HepG2 (cell line): ENCODE measurements around the gene XPR1. TPM values are rescaled to one million over a fixed set of nuclear protein-coding genes. Genes with fewer than 3 reads are reported as not detected.

ENCODE experiments used
- CREM ChIP-seq, 2 experiments: sonication (generic) in 1 of 2; formaldehyde crosslinking in 1 of 2; IDR thresholded peaks; 2 replicates each; pipeline versions ENCODE4 v1.4.0 to v1.6.1; 2016 to 2020; ENCODE audit warnings: antibody characterized with exemption in 1 of 2, mild to moderate bottlenecking in 1 of 2, missing genetic modification reagents in 1 of 2
- FOXJ3 ChIP-seq: sonication (generic); formaldehyde crosslinking; IDR thresholded peaks from 2 replicates; pipeline ENCODE4 v1.4.0; 2020; ENCODE audit warnings: missing genetic modification reagents, mild to moderate bottlenecking, borderline replicate concordance
- HCFC1 ChIP-seq: fragments of 150-350 bp; IDR thresholded peaks from 2 replicates; pipeline ENCODE4 v1.6.1; 2014; ENCODE audit warnings: low read depth, low read length
- JARID2 ChIP-seq: sonication (generic); formaldehyde crosslinking; IDR thresholded peaks from 2 replicates; pipeline ENCODE4 v1.8.1; 2023; ENCODE audit warnings: missing genetic modification reagents, inconsistent platforms; ENCODE audit not compliant: insufficient replicate concordance
- KLF15 ChIP-seq: sonication (generic); formaldehyde crosslinking; IDR thresholded peaks from 2 replicates; pipeline ENCODE4 v1.8.1; 2023; ENCODE audit warnings: borderline replicate concordance, mild to moderate bottlenecking, inconsistent platforms, missing genetic modification reagents, mixed read lengths
- MIXL1 ChIP-seq: IDR thresholded peaks from 2 replicates; pipeline ENCODE4 v1.6.1; 2016
- PHB2 ChIP-seq: fragments of 450-650 bp; IDR thresholded peaks from 2 replicates; pipeline ENCODE4 v1.6.1; 2018; ENCODE audit not compliant: partially characterized antibody
- PLRG1 ChIP-seq: fragments of 450-650 bp; conservative IDR thresholded peaks from 2 replicates; pipeline ENCODE4 v1.6.1; 2016
- REL ChIP-seq: sonication (generic); formaldehyde crosslinking; conservative IDR thresholded peaks from 2 replicates; pipeline ENCODE4 v1.8.0; 2022; ENCODE audit warnings: mild to moderate bottlenecking, missing genetic modification reagents, moderate library complexity
- SMYD3 ChIP-seq: sonication (generic); formaldehyde crosslinking; IDR thresholded peaks from 2 replicates; pipeline ENCODE4 v1.8.1; 2023; ENCODE audit warnings: mild to moderate bottlenecking, missing genetic modification reagents
- TBX3 ChIP-seq: fragments of 450-650 bp; IDR thresholded peaks from 2 replicates; pipeline ENCODE4 v1.6.1; 2017; ENCODE audit warnings: antibody characterized with exemption, mild to moderate bottlenecking, inconsistent platforms, borderline replicate concordance
- TCF7L2 ChIP-seq: IDR thresholded peaks from 2 replicates; pipeline ENCODE4 v1.6.1; 2011; ENCODE audit warnings: mild to moderate bottlenecking, low read depth, low read length, moderate library complexity
- TGIF2 ChIP-seq: IDR thresholded peaks from 2 replicates; pipeline ENCODE4 v1.6.1; 2016; ENCODE audit warnings: control low read depth, missing compliant biosample characterization
- ZBTB7A ChIP-seq: sonication (generic); formaldehyde crosslinking; IDR thresholded peaks from 2 replicates; pipeline ENCODE4 v1.8.0; 2022; ENCODE audit warnings: mild to moderate bottlenecking, missing genetic modification reagents
- ZNF292 ChIP-seq: sonication (generic); formaldehyde crosslinking; IDR thresholded peaks from 2 replicates; pipeline ENCODE4 v1.8.1; 2022; ENCODE audit warnings: mild to moderate bottlenecking, low read depth, missing genetic modification reagents, borderline replicate concordance
- ZNF446 ChIP-seq: sonication (generic); formaldehyde crosslinking; IDR thresholded peaks from 2 replicates; pipeline ENCODE4 v1.5.0; 2020; ENCODE audit warnings: mild to moderate bottlenecking, missing genetic modification reagents
- ZNF460 ChIP-seq: sonication (generic); formaldehyde crosslinking; IDR thresholded peaks from 2 replicates; pipeline ENCODE4 v1.5.1; 2020; ENCODE audit warnings: missing genetic modification reagents, mild to moderate bottlenecking, borderline replicate concordance
- ZNF83 ChIP-seq: sonication (generic); formaldehyde crosslinking; IDR thresholded peaks from 2 replicates; pipeline ENCODE4 v1.4.0; 2020; ENCODE audit warnings: missing genetic modification reagents, mild to moderate bottlenecking, borderline replicate concordance
- polyA plus RNA-seq, 8 experiments: library from polyadenylated mRNA; depleted of rRNA in 3 of 8; stranded (reverse) in 7 of 8; unstranded in 1 of 8; fragments of >200 nt; fragmentation: Illumina TruSeq in 4 of 8; extraction: Trizol in 4 of 8; gene quantifications; 2 replicates each; pipeline versions ENCODE4 v1.2.1 to v1.2.3, GENCODE V29; 2011 to 2016; ENCODE audit warnings: low read depth in 4 of 8, missing spikeins in 1 of 8, mixed read lengths in 1 of 8; ENCODE audit not compliant: insufficient read depth in 1 of 8
- total RNA-seq, 5 experiments: library from RNA; depleted of rRNA; stranded (reverse); fragments of >200 nt; fragmentation: Illumina TruSeq; extraction: Trizol; gene quantifications; 2 replicates each; pipeline ENCODE4 v1.2.3, GENCODE V29; 2016; ENCODE audit warnings: low read depth in 1 of 5
- TF ChIP-seq, protein P1 (sequence below), 2 experiments: sonication (generic) in 1 of 2; formaldehyde crosslinking in 1 of 2; IDR thresholded peaks; 2 replicates each; pipeline versions ENCODE4 v1.5.1 to v1.6.1; 2011 to 2020; ENCODE audit warnings: borderline replicate concordance in 1 of 2, low read depth in 1 of 2, low read length in 1 of 2, mild to moderate bottlenecking in 1 of 2, missing genetic modification reagents in 1 of 2, moderate library complexity in 1 of 2
- TF ChIP-seq, protein P2 (sequence below): sonication (generic); formaldehyde crosslinking; IDR thresholded peaks from 2 replicates; pipeline ENCODE4 v1.9.0; 2021; ENCODE audit warnings: missing genetic modification reagents, mild to moderate bottlenecking, borderline replicate concordance
- TF ChIP-seq, protein P3 (sequence below): sonication (generic); formaldehyde crosslinking; IDR thresholded peaks from 2 replicates; pipeline ENCODE4 v1.4.0; 2020; ENCODE audit warnings: missing genetic modification reagents
- TF ChIP-seq, protein P4 (sequence below): sonication (generic); formaldehyde crosslinking; IDR thresholded peaks from 2 replicates; pipeline ENCODE4 v1.5.0; 2020; ENCODE audit warnings: missing genetic modification reagents, mild to moderate bottlenecking, borderline replicate concordance
- TF ChIP-seq, protein P5 (sequence below): sonication (generic); formaldehyde crosslinking; IDR thresholded peaks from 2 replicates; pipeline ENCODE4 v1.4.0; 2020; ENCODE audit warnings: missing genetic modification reagents

The XPR1 gene
- total and polyA plus RNA-seq, 2 of the 13 experiments (the other 11 are each of a cell fraction or from before 2014, with no cell fraction given) = 22.3 to 23.6 TPM

DNA sequence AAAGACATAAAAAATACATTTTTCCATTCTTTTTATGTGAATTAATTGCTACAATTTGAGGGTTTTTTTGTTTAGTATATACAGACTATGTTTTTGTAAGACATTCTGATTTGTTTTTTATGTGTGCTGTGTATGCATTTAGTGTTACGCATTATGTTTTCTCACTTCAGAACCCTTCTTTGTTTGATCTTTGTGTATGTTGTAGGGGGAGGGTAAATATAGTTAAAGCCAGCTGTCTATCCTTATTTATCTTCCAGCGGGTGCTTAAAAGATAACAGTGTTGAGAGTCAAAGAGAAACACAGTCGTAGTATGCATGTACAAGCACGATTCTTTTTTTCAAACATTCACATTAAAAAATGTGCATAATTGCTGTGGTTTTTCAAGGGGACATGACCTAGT is 183.4 kb downstream of the XPR1 start (continued):
- TF ChIP-seq, protein P1, sequence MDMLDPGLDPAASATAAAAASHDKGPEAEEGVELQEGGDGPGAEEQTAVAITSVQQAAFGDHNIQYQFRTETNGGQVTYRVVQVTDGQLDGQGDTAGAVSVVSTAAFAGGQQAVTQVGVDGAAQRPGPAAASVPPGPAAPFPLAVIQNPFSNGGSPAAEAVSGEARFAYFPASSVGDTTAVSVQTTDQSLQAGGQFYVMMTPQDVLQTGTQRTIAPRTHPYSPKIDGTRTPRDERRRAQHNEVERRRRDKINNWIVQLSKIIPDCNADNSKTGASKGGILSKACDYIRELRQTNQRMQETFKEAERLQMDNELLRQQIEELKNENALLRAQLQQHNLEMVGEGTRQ (IDR thresholded peaks at IDR 0.05; ENCODE audit: low read depth, low read length) = no peak
- TF ChIP-seq, protein P1 (CRISPR knock-in tag; IDR thresholded peaks at IDR 0.05; ENCODE audit: borderline replicate concordance) = no peak
- TF ChIP-seq SMYD3 (CRISPR knock-in tag) (0 out of 2 replicates have a peak, but pooled peaks have one; percentile 33), HCFC1 (no peak), ZNF292 (CRISPR knock-in tag) (no peak), ZNF460 (CRISPR knock-in tag) (no peak), CREM (IDR thresholded peaks at IDR 0.05) (peak; percentile 63), CREM (CRISPR knock-in tag; IDR thresholded peaks at IDR 0.05) (no peak), ZNF83 (CRISPR knock-in tag) (no peak), KLF15 (no peak), ZBTB7A (no peak), FOXJ3 (CRISPR knock-in tag) (peak; percentile 82; the same call in 1 of the 2 replicates), MIXL1 (CRISPR knock-in tag) (peak; percentile 49; the same call in 1 of the 2 replicates), TCF7L2 (peak; percentile 65; the same call in 1 of the 2 replicates), TBX3 (peak; percentile 99), TGIF2 (0 out of 2 replicates have a peak, but pooled peaks have one; percentile 36), JARID2 (CRISPR knock-in tag) (no peak), ZNF446 (CRISPR knock-in tag) (no peak), REL (CRISPR knock-in tag) (no peak), PLRG1 (no peak), PHB2 (no peak)
- TF ChIP-seq, protein P2, sequence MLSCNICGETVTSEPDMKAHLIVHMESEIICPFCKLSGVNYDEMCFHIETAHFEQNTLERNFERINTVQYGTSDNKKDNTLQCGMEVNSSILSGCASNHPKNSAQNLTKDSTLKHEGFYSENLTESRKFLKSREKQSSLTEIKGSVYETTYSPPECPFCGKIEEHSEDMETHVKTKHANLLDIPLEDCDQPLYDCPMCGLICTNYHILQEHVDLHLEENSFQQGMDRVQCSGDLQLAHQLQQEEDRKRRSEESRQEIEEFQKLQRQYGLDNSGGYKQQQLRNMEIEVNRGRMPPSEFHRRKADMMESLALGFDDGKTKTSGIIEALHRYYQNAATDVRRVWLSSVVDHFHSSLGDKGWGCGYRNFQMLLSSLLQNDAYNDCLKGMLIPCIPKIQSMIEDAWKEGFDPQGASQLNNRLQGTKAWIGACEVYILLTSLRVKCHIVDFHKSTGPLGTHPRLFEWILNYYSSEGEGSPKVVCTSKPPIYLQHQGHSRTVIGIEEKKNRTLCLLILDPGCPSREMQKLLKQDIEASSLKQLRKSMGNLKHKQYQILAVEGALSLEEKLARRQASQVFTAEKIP (CRISPR knock-in tag) = no peak
- TF ChIP-seq, protein P3, sequence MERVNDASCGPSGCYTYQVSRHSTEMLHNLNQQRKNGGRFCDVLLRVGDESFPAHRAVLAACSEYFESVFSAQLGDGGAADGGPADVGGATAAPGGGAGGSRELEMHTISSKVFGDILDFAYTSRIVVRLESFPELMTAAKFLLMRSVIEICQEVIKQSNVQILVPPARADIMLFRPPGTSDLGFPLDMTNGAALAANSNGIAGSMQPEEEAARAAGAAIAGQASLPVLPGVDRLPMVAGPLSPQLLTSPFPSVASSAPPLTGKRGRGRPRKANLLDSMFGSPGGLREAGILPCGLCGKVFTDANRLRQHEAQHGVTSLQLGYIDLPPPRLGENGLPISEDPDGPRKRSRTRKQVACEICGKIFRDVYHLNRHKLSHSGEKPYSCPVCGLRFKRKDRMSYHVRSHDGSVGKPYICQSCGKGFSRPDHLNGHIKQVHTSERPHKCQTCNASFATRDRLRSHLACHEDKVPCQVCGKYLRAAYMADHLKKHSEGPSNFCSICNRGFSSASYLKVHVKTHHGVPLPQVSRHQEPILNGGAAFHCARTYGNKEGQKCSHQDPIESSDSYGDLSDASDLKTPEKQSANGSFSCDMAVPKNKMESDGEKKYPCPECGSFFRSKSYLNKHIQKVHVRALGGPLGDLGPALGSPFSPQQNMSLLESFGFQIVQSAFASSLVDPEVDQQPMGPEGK = peak; percentile 28; the same call in 1 of the 2 replicates
- TF ChIP-seq, protein P4, sequence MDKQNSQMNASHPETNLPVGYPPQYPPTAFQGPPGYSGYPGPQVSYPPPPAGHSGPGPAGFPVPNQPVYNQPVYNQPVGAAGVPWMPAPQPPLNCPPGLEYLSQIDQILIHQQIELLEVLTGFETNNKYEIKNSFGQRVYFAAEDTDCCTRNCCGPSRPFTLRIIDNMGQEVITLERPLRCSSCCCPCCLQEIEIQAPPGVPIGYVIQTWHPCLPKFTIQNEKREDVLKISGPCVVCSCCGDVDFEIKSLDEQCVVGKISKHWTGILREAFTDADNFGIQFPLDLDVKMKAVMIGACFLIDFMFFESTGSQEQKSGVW (CRISPR knock-in tag) = no peak
- TF ChIP-seq, protein P5, sequence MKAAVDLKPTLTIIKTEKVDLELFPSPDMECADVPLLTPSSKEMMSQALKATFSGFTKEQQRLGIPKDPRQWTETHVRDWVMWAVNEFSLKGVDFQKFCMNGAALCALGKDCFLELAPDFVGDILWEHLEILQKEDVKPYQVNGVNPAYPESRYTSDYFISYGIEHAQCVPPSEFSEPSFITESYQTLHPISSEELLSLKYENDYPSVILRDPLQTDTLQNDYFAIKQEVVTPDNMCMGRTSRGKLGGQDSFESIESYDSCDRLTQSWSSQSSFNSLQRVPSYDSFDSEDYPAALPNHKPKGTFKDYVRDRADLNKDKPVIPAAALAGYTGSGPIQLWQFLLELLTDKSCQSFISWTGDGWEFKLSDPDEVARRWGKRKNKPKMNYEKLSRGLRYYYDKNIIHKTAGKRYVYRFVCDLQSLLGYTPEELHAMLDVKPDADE (CRISPR knock-in tag) = no peak
